ENCODE data around the gene MEPE.

The MEPE gene

DNA sequence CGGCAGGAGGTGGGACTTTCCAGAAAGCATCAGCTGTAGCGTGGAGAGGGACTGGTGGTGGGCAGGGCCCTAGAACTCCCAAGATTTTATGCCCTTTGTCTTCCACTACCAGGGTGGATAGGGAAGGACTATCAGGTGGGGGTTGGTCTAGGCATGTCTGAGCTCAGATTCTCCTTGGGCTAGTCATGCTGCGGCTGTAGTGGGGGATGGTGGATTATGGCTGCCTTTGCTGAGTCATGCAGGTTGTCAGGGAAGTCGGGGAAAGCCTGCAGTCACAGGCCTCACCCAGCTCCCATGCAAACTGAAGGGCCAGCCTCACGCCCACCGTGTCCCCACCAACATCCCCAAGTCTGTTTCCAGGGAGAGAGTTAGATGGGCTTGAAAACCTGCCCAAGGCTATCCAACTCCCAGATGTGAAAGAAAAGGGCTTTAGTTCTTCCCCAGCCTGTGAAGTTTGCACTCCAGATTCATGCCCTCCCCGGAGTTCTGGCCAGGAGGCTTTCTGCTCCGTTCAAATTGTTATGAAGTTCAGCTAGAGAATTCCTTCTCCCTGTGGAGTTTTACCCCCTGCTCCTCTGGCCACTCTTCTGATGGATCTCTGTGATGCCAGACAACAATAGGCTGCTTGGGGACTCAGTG is 13.4 kb upstream of the MEPE start:
- H3K27me3 Mint-ChIP-seq (ENCODE audit: low read depth) = no peaks in the 10 kb centered on the region
- TF ChIP-seq, protein P1, sequence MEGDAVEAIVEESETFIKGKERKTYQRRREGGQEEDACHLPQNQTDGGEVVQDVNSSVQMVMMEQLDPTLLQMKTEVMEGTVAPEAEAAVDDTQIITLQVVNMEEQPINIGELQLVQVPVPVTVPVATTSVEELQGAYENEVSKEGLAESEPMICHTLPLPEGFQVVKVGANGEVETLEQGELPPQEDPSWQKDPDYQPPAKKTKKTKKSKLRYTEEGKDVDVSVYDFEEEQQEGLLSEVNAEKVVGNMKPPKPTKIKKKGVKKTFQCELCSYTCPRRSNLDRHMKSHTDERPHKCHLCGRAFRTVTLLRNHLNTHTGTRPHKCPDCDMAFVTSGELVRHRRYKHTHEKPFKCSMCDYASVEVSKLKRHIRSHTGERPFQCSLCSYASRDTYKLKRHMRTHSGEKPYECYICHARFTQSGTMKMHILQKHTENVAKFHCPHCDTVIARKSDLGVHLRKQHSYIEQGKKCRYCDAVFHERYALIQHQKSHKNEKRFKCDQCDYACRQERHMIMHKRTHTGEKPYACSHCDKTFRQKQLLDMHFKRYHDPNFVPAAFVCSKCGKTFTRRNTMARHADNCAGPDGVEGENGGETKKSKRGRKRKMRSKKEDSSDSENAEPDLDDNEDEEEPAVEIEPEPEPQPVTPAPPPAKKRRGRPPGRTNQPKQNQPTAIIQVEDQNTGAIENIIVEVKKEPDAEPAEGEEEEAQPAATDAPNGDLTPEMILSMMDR (IDR thresholded peaks at IDR 0.05; ENCODE audit: unreplicated experiment in 3 of 3) = no peak
- no peak overlapping the region for H3K27ac Mint-ChIP-seq
- H3K36me3 Mint-ChIP-seq (ENCODE audit: low read depth) = no peaks in the 10 kb centered on the region
- H3K4me3 Mint-ChIP-seq = no peak overlapping the region
- no peaks in the 10 kb centered on the region for H3K4me1 Mint-ChIP-seq
- H3K9me3 Mint-ChIP-seq = peaks cover 27% of the 10 kb centered on the region

DNA sequence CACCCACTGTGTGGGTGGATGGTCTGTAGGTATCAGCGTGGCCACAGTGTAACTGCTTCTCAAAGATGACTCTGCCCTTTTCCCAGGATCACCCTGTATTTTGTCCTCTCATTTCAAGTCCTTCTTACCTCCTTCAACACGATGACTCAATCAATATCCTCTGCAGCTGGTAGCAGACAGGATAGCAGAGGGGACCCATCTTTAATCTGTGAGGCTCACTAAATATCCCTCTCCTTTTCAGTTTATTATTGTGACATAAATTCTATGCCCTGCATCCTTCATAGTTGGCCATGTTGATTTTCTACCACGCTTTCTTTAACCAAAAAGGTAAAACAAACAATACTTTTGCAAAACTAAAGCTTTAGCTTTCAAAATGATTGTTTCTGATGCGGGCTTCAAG is 9.6 kb upstream of the MEPE start:
- Mint-ChIP-seq H3K36me3 (ENCODE audit: low read depth) (no peaks in the 10 kb centered on the region), H3K4me3 (no peak overlapping the region), H3K27me3 (ENCODE audit: low read depth) (peaks cover 3% of the 10 kb centered on the region), H3K9me3 (no peaks in the 10 kb centered on the region), H3K27ac (no peak overlapping the region), H3K4me1 (no peaks in the 10 kb centered on the region)
- TF ChIP-seq, protein P1 (IDR thresholded peaks at IDR 0.05; ENCODE audit: unreplicated experiment in 3 of 3) = no peak

DNA sequence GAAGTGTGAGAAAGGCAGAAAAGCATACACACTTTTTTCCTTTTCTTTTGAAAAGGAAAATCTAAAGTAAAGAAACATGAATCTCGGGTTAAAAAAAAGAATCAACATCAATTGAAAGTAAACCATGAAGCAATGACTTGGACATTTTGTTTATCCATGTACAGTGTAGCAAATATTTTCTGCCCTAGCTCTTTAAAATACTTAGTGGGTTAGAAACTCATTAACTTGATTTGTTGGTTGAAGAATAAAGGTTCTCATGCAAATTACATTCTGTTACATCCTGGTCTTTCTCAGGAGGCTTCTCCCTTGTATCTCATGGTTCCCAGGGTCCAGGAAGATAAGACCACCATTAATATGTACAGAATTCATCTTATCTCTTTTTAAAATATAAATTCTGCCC is 9.0 kb upstream of the MEPE start:
- no peak overlapping the region for H3K4me3 Mint-ChIP-seq
- H3K4me1 Mint-ChIP-seq = no peaks in the 10 kb centered on the region
- H3K27me3 Mint-ChIP-seq (ENCODE audit: low read depth) = peaks cover 3% of the 10 kb centered on the region
- no peak overlapping the region for H3K27ac Mint-ChIP-seq
- H3K9me3 Mint-ChIP-seq = no peaks in the 10 kb centered on the region
- H3K36me3 Mint-ChIP-seq (ENCODE audit: low read depth) = no peaks in the 10 kb centered on the region
- TF ChIP-seq, protein P1 (IDR thresholded peaks at IDR 0.05; ENCODE audit: unreplicated experiment in 3 of 3) = no peak

DNA sequence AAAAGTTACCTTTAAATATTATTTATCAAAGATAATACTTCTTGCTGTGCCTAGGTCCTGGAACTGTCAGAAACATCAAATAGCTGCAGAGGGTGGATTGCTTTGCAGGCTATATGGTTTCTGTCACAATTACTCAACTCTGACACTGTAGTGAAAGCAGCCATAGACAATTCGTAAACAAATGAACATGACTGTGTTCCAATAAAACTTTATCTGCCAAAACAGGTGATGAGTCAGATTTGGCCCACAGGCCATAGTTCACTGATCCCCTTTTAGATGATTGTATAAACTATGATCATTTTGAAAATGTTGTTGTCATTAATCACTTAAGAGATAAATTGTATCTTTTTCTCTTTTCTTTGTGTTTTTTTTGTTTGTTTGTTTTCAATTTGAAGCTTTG is 8.4 kb upstream of the MEPE start:
- no peaks in the 10 kb centered on the region for H3K4me1 Mint-ChIP-seq
- no peak overlapping the region for H3K4me3 Mint-ChIP-seq
- H3K36me3 Mint-ChIP-seq (ENCODE audit: low read depth) = no peaks in the 10 kb centered on the region
- TF ChIP-seq, protein P1 (IDR thresholded peaks at IDR 0.05; ENCODE audit: unreplicated experiment in 3 of 3) = no peak
- no peaks in the 10 kb centered on the region for H3K9me3 Mint-ChIP-seq
- no peak overlapping the region for H3K27ac Mint-ChIP-seq
- peaks cover 3% of the 10 kb centered on the region for H3K27me3 Mint-ChIP-seq (ENCODE audit: low read depth)

DNA sequence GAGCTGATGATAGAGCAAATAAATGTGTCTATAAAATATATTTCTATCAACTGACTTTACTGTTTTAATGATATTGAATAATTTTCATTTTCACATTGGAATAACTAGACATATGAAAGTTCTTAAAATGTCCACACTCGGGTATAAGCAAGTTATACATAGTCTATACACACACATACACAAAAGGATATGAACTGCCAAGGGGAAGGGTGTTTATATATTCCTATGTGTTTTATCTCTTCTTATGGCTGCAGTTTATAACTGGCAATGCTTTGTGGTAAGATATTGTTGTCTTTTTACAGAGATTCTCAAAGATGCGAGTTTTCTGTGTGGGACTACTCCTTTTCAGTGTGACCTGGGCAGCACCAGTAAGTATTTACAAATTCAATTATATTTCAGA is 1.6 kb downstream of the MEPE start:
- TF ChIP-seq, protein P1 (IDR thresholded peaks at IDR 0.05; ENCODE audit: unreplicated experiment in 3 of 3) = no peak
- H3K4me3 Mint-ChIP-seq = no peak overlapping the region
- H3K4me1 Mint-ChIP-seq = no peaks in the 10 kb centered on the region
- no peaks in the 10 kb centered on the region for H3K9me3 Mint-ChIP-seq
- H3K36me3 Mint-ChIP-seq (ENCODE audit: low read depth) = no peaks in the 10 kb centered on the region
- H3K27me3 Mint-ChIP-seq (ENCODE audit: low read depth) = no peaks in the 10 kb centered on the region
- no peak overlapping the region for H3K27ac Mint-ChIP-seq

DNA sequence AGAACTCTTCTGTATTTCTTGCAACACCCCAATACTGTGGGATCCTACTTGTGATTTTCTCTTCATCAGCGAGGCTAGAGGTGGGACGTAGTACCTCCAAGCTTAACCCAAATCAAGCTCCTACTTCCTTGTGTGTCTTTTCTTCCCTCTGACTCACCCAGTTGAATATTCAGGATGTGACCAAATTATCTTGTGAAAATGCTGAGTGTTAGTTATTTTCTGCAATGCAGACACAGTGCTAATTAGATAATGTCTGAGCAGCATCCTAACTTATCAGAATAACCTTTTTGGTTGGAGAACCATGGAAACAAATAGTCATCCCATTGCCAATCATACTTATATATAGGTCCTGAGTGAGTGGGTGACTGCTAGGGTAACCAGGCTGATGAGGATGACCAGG is 2.4 kb downstream of the MEPE start:
- H3K27ac Mint-ChIP-seq = no peak overlapping the region
- no peaks in the 10 kb centered on the region for H3K4me1 Mint-ChIP-seq

More for the DNA sequence above, 2.4 kb downstream of the MEPE start:
- Mint-ChIP-seq H3K36me3 (ENCODE audit: low read depth) (no peaks in the 10 kb centered on the region), H3K9me3 (no peaks in the 10 kb centered on the region), H3K4me3 (no peak overlapping the region), H3K27me3 (ENCODE audit: low read depth) (no peaks in the 10 kb centered on the region)
- TF ChIP-seq, protein P1 (IDR thresholded peaks at IDR 0.05; ENCODE audit: unreplicated experiment in 3 of 3) = no peak

Measured in nephron (organoid).